HFF-Myc (cell line): ENCODE measurements around the gene DYNC1I1.

Source experiments
- DNase-seq: peaks from one replicate; pipeline ENCODE4 v3.0.0-alpha.2; 2011; ENCODE audit warnings: low read depth; ENCODE audit errors: extremely low read depth
- H3K4me3 ChIP-seq: replicated peaks from 2 replicates; pipeline ENCODE4 v1.5.1; 2011; ENCODE audit warnings: low read depth, mild to moderate bottlenecking, control low read depth, low read length
- CTCF ChIP-seq: IDR thresholded peaks from 2 replicates; pipeline ENCODE4 v1.5.1; 2012; ENCODE audit warnings: mild to moderate bottlenecking, low read depth, low read length, control low read depth; ENCODE audit errors: missing control alignments

DYNC1I1 gene

DNA sequence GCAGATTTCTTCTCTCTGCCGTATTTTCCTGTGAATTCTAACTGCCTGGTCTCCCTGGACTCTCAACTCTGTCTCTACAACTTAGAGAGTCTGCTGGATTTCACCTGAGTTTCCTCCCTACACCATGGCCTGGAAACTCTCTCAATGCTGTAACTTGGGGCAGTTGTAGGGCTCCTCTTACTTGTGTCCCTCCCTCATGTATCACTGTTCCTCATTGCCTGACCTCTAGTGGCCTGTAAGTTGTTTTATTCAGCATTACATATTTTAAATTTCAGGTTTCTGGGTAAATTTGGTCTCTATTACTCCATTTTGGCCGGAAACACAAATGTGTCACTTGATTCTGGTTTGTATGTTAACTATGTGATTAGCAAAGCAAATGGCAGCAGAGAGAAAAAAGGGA is 70.9 kb downstream of the DYNC1I1 start:
- no peak for DNase-seq
- no peak for TF ChIP-seq CTCF
- H3K4me3 ChIP-seq, result no peak overlapping the region

DNA sequence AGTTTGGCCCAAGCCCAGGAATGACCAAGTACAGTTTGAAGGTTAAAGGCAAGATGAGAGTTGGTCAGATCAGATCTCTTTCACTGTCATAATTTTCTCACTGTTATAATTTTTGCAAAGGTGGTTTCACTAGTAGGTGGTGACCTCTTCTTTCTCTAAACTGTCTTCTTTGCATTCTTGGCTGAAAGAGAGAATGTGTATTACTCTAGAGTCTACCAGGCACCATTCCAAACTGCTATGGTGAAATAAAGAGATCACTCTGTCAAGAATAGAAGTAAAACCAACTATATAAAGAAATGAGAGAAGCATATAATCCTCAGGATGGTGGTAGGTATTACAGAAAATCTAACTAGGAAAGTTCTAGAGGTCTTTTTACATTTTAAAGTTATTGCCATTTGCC is 72.7 kb downstream of the DYNC1I1 start:
- H3K4me3 ChIP-seq, result no peak overlapping the region
- no peak for DNase-seq
- TF ChIP-seq CTCF, result no peak

DNA sequence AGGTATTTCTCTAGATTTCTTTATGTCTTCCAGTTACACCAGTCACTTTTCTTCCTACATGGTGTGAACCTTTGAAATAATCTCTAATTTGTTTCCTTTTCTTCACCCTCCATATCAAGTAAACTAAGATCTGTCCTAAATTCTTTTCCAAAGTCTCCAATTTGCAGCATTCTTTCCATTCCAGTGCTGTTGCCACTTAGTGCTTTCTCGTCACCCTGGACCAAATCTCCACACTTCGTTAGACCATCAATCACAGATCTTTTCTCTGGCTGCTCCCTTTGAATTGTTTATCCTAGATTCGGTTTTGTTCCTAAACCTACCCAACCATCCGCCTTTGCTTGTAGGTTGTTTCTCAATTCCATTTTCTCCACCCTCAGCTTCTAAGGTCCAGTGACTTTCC is 74.7 kb downstream of the DYNC1I1 start:
- no peak for DNase-seq
- no peak for TF ChIP-seq CTCF
- no peak overlapping the region for H3K4me3 ChIP-seq

GRCh38 chr7:95859429-95859828 is 87.1 kb downstream of the DYNC1I1 start:
- no peak for DNase-seq
- TF ChIP-seq CTCF, result no peak
- no peak overlapping the region for H3K4me3 ChIP-seq

DNA sequence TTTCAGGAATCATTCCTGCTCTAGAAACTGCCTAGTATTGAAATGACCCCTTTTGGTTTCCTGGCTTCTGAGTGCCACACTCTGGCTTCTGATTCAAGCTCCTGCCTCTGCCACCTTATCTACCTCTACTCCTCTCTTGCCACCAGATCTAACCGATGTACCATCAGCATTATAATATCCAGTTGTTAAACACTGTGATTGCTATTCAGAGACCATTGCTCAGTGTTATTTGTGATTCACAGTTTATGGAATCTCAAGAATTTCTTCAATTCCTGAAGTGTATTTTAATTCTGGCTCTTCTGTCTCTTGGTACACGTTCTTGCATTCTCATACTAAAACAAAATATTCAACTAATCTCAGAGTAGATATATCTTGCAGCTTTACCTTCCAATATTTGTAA is 88.7 kb downstream of the DYNC1I1 start:
- no peak for TF ChIP-seq CTCF
- H3K4me3 ChIP-seq, result no peak overlapping the region
- no peak for DNase-seq

GRCh38 chr7:95863623-95864022 is 91.3 kb downstream of the DYNC1I1 start:
- H3K4me3 ChIP-seq, result no peak overlapping the region
- DNase-seq, result no peak
- no peak for TF ChIP-seq CTCF

DNA sequence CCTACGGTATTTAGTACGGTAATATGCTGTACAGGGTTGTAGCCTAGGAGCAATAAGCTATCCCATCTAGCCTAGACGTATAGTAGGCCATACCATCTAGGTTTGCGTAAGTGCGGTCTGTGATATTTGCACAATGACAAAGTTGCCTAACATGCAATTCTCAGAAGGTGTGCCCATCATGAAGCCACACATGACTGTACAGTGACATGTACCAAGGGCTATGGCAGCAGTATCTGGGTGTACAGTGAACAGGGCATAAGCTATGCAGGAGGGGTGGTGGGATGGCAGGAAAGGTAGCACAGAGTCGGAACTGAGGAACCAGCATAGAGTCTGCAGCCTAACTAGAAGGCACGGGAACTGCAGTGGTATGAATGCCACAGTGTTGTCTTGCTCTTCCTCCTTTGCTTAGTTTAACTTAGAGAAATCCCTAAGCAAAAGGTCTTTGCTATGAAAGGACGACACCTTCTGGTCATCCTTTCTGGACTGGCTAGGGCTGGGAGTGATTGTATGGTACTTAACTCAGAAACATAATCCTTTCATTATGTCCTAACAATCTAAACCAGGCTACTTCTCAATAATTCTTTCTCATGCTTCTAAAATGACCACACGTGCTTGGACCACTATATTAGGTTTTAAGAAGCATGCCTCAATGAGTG is 93.5 kb downstream of the DYNC1I1 start:
- no peak for DNase-seq
- no peak overlapping the region for H3K4me3 ChIP-seq
- peak; percentile 25 for TF ChIP-seq CTCF
